ENCODE measurements around the gene NDUFAF7. TPM values are rescaled to one million over a fixed set of nuclear protein-coding genes. Genes with fewer than 3 reads are reported as not detected.
A peak's percentile ranks its signal among the peaks of the same experiment; 100 is the strongest.

The NDUFAF7 gene
- total RNA-seq, 1 experiment from 2014 or later, result 103 TPM

DNA sequence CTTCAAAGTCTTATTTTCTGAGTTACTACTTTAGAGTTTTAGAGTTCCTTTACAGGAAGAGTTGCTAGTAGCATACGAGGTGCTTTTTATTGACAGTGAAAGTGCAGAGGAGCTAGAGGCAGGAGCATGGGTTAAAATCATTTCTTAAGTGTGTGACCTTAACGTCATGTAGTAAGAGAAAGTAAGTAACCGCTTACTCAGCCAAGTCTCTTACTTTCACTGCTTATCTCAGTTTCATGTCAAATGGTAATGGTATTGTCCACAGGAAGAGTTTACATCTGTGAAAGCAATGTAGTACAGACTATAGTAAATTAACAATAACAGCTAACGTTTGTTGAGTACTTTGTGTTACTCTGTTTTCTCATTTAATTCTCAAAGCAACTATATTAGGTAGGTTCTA lies 12.6 kb downstream of the NDUFAF7 start:
- Histone ChIP-seq H3K4me2 (ENCODE audit: insufficient read depth, insufficient read length, low read length) (no peak overlapping the region), H2BK5ac (ENCODE audit: insufficient read length, low read length) (no peak overlapping the region), H3K79me2 (ENCODE audit: insufficient read depth, low read length) (no peaks in the 10 kb centered on the region), H3K18ac (ENCODE audit: insufficient read length, low read depth, low read length) (no peak overlapping the region), H2BK120ac (ENCODE audit: low read depth, low read length, poor library complexity, severe bottlenecking) (no peak overlapping the region), H3K56ac (ENCODE audit: insufficient read length, low read depth, low read length) (no peak overlapping the region), H4K8ac (replicated peaks; ENCODE audit: insufficient read length, low read depth, low read length) (no peak overlapping the region), H3K4me1 (ENCODE audit: insufficient read depth, low read length) (no peaks in the 10 kb centered on the region), H4K5ac (ENCODE audit: insufficient read length, low read depth, low read length) (no peak overlapping the region), H2BK15ac (ENCODE audit: low read depth, low read length) (no peak overlapping the region), H3K23ac (ENCODE audit: insufficient read length, low read depth, low read length) (no peak overlapping the region), H2AK5ac (ENCODE audit: insufficient read length, low read length) (no peak overlapping the region), H2BK20ac (ENCODE audit: low read depth, low read length, poor library complexity, severe bottlenecking) (no peak overlapping the region), H3K9ac (ENCODE audit: extremely low read depth, insufficient read length, low read length) (no peak overlapping the region), H3K4ac (ENCODE audit: low read depth, low read length) (no peak overlapping the region), H3K14ac (ENCODE audit: insufficient read depth, low read length) (no peak overlapping the region), H4K20me1 (ENCODE audit: control insufficient read depth, insufficient read depth, insufficient read length) (no peaks in the 10 kb centered on the region), H3K9me3 (ENCODE audit: control insufficient read depth, low read depth, low read length) (no peaks in the 10 kb centered on the region), H2AFZ (ENCODE audit: low read length) (no peak overlapping the region), H3T11ph (ENCODE audit: low read length) (no peak overlapping the region), H2BK12ac (ENCODE audit: insufficient read length, low read depth, low read length) (no peak overlapping the region), H3K79me1 (ENCODE audit: insufficient read depth, low read depth, low read length, poor library complexity, severe bottlenecking) (peaks cover 2% of the 10 kb centered on the region), H3K27ac (ENCODE audit: insufficient read length, low read depth, low read length) (no peak overlapping the region), H3K23me2 (ENCODE audit: insufficient read length, low read depth, low read length, poor library complexity, severe bottlenecking) (no peaks in the 10 kb centered on the region), H3K27me3 (ENCODE audit: insufficient read depth, low read length) (no peaks in the 10 kb centered on the region), H4K91ac (ENCODE audit: insufficient read length, low read depth, low read length) (no peak overlapping the region)
- Mint-ChIP-seq H3K27ac (peak overlapping the region in 2 of 3 experiments; percentile 63 to 82; a peak in 3 of 7 replicates), H3K4me1 (peaks cover 6 to 17% of the 10 kb centered on the region in 2 experiments; a peak in 2 of 4 replicates), H3K4me3 (no peak overlapping the region), H3K36me3 (ENCODE audit: insufficient read depth in 1 of 3, low read depth in 3 of 3) (peaks cover 49 to 97% (median 91%) of the 10 kb centered on the region in 3 experiments; a peak in 6 of 7 replicates), H3K9me3 (no peaks in the 10 kb centered on the region), H3K27me3 (ENCODE audit: low read depth) (no peaks in the 10 kb centered on the region)
- TF ChIP-seq, protein P1, sequence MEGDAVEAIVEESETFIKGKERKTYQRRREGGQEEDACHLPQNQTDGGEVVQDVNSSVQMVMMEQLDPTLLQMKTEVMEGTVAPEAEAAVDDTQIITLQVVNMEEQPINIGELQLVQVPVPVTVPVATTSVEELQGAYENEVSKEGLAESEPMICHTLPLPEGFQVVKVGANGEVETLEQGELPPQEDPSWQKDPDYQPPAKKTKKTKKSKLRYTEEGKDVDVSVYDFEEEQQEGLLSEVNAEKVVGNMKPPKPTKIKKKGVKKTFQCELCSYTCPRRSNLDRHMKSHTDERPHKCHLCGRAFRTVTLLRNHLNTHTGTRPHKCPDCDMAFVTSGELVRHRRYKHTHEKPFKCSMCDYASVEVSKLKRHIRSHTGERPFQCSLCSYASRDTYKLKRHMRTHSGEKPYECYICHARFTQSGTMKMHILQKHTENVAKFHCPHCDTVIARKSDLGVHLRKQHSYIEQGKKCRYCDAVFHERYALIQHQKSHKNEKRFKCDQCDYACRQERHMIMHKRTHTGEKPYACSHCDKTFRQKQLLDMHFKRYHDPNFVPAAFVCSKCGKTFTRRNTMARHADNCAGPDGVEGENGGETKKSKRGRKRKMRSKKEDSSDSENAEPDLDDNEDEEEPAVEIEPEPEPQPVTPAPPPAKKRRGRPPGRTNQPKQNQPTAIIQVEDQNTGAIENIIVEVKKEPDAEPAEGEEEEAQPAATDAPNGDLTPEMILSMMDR (conservative IDR thresholded peaks at IDR 0.05), result no peak
- no peak for DNase-seq
- WGBS (ENCODE audit: extremely low coverage, insufficient read length, low lambda C conversion rate), result no CpG with 5 or more reads among the region's 4 CpGs

Data from H9 (cell line).